ENCODE results near the gene AURKB.
"Not testable (repeated sequence)": the region's sequence is repeated elsewhere in the genome, so short reads cannot be mapped to it uniquely, and the experiment has no call there.

AURKB gene

GRCh38 chr17:8224891-8225812 lies 14.8 kb upstream of the AURKB start:
- DNase-seq = no peak

GRCh38 chr17:8223356-8224126 lies 13.2 kb upstream of the AURKB start:
- DNase-seq = peak; percentile 68

- DNase-seq = peak; percentile 90
Measured at GRCh38 chr17:8222630-8223355, 12.4 kb upstream of the AURKB start.

GRCh38 chr17:8222380-8222629 lies 11.9 kb upstream of the AURKB start:
- DNase-seq = no peak

DNA sequence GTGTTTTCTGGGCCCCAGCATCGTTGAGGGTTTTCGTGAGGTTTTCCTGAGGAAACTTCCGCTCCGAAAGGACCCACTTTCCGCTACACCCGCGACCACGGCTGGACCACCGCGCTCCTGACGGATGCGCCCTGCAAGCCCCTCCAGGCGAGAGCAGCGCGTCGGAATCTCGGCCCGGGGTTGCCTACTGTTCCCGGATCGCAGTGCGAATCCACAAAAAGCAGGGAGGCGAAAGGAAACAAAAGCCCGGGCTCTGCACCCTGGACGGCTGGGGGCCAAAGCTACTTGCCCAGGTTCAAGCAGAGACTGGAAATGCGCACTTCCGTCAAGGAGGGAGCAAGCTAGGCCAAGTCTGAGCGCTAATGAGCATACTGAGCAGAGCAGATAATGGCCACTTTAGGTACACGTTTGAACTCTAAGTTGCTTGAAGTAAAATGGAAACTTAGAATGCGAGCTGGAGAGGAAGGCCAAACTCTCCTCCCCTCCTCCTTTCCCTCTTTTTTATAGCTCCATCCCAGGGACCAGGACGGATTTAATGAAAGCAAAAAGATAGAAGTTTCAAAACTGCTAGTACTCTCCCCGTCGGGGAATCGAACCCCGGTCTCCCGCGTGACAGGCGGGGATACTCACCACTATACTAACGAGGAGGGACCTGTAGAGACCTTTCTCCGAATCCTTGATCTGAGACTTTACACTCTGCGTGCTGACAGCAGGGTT lies 11.4 kb upstream of the AURKB start:
- peak; percentile 80 for DNase-seq

- peak; percentile 86 for DNase-seq
Measured at GRCh38 chr17:8220783-8221662, 10.6 kb upstream of the AURKB start.

- DNase-seq = not testable (repeated sequence)
Measured at GRCh38 chr17:8214000-8214399, 3.6 kb upstream of the AURKB start.

DNA sequence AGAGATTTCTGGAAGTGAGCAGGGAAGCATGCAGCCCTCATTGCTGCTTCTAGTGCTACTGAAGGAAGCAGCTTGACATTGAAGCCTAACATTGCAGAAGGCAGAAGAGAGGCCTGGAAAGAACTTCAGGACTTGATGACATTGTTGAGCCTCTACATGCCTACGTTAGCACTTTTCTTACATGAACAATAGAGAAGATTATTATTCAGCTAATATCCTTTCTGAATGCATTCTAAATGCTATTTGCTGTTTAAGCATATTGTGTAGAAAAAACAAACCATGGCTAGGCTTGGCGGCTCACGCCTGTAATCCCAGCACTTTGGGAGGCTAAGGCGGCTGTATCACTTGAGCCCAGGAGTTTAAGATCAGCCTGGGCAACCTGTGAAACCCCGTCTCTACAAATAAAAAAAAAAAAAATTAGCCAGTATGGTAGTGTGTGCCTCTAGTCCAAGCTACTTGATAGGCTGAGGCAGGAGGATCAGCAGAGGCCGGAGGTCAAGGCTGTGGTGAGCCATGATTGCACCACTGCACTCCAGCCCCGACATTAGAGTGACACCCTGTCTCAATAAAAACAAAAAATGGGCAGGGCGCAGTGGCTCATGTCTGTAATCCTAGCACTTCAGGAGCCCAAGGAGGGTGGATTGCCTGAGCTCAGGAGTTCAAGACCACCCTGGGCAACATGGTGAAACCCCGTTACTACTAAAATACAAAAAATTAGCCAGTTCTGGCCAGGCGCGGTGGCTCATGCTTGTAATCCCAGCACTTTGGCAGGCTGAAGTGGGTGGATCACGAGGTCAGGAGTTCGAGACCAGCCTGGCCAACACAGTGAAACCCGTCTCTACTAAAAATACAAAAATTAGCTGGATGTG lies 2.2 kb upstream of the AURKB start:
- no peak for DNase-seq

DNA sequence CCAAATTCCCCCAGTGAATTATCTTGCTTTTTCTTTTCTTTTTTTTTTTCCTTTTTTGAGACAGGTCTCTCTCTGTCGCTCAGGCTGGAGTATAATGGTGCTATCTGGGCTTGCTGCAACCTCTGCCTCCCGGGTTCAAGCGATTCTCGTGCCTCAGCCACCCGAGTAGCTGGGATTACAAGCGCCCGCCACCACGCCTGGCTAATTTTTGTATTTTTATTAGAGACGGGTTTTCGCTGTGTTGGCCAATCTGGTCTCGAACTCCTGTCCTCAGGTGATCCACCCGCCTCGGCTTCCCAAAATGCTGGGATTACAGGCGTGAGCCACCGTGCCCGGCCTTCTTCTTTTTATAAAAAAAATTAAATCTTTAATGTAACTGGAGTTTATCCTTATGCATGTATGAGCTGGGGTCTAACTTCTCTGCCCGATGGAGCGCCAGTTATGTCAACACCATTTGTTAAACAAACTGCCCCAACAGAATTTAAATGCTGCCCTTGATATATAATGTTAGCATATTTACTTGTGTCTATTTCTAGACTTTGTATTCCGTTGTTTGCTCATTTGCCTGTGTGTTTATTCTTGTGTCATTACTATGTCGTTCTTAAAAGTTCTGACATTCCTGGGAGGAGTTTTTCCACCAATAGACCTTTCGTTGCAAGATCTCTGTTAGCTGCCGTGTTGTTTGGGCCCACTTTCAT lies 535 bp upstream of the AURKB start:
- peak; percentile 57 for DNase-seq

DNA sequence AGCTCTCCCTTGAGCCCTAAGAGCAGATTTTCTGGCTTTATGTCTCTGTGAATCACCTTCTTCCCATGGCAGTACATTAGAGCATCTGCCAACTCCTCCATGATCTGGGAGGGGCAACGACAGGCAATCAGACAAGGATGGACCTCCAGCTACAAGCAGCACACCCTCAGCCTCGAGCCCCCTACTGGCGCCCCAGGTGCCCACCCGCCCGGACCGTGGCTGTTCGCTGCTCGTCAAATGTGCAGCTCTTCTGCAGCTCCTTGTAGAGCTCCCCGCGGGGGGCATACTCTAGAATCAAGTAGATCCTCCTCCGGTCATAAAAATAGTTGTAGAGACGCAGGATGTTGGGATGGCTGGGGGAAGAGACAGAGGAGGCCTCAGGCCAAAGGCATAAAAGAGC lies 3.8 kb downstream of the AURKB start:
- no peak for DNase-seq

- no peak for DNase-seq
Measured at GRCh38 chr17:8204761-8205555, 5.4 kb downstream of the AURKB start.

GRCh38 chr17:8192070-8192815 lies 18.1 kb downstream of the AURKB start:
- DNase-seq = peak; percentile 91

DNA sequence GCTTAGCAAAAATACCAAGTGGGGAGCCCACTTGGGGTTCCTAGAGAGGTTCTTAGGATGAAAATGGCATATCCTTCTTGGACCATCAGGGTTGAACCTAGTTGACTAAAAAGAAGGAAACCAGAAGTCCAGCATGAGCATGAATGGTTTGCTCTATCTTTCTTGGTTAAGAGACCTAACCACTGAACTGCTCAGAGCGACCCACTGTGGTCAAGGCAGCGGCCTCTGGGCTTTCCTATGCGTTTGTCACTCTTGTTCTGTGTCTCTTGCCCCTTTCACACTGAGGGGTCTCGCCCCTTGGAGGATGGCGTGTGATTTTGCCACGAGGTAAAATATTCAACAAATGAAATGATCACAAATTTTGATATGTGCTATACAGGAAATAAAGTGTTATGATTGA lies 19.9 kb downstream of the AURKB start:
- no peak for DNase-seq

GRCh38 chr17:8189711-8190477 lies 20.5 kb downstream of the AURKB start, which contains the start of gene BORCS6:
TSS of gene BORCS6 (minus strand) at chr17:8190180. CDS start at chr17:8190140, 40 bp downstream.
- peak; percentile 95 for DNase-seq

- peak; percentile 29 for DNase-seq
Measured at GRCh38 chr17:8189041-8189710, 21.2 kb downstream of the AURKB start.

DNA sequence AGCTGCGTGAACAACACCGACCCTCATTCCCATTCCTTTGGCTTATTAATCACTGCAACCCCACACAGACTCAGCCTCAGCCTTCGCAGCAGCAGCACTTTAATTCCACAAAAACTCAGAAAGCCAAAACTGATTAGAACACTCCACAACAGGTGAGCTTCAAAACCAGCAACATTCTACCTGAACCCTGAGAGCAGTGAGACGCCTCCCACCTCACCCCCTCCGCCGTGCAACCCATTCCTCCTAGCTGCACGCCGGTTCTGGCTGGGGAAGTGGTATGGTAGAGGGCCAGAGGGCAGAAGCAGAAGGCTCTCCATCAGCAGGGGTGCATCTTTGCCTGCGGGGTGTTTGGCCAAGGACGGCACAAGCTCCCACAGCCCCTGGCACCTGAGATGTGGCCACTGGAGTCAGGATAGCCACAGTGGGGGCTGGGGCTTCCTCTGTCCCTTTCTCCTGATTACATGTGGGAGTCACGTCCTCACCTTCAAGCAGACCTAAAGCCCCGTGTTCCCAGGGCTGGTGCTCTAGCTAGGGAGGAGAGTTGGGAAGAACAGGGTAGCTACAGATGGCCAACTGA lies 22.0 kb downstream of the AURKB start:
- peak; percentile 30 for DNase-seq
